Measurements from ENCODE around the gene AGBL2. TPM values are rescaled to one million over a fixed set of nuclear protein-coding genes. Genes with fewer than 3 reads are reported as not detected.
"Not testable (repeated sequence)": the region's sequence is repeated elsewhere in the genome, so short reads cannot be mapped to it uniquely, and the experiment has no call there.

The AGBL2 gene
- total RNA-seq, 1 experiment from 2014 or later = 0.45 TPM

DNA sequence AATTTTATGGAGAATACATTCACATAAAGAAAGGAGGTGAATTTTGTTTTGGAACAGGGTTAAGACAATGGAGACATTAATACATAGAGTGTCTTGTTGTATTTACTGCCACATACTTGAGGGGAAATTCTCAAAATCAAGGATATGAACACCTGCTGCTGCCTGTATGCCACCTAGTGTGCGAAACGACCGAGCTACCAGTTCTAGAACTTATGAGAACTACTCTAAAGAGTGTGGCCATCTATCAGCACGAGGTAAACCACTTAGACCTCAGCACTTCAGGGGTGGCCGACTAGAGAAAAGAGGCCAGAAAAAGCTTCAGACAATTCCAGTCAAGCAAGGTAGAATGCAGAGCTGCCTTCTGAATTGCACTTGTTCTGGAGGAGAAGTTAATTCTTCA, 1.5 kb upstream of the AGBL2 start:
- Histone ChIP-seq H3K36me3 (peaks cover 62% of the 10 kb centered on the region), H3K9me3 (replicated peaks) (no peaks in the 10 kb centered on the region), H3K4me3 (no peak overlapping the region), H3K4me1 (replicated peaks) (peaks cover 14% of the 10 kb centered on the region), H3K27me3 (replicated peaks) (no peaks in the 10 kb centered on the region), H3K27ac (no peak overlapping the region)
- no peak for DNase-seq (ENCODE audit: low read depth in 1 of 2, low spot score in 2 of 2)

GRCh38 chr11:47714554-47715081, 551 bp downstream of the AGBL2 start:
- no peaks in the 10 kb centered on the region for H3K27me3 ChIP-seq (replicated peaks)
- H3K36me3 ChIP-seq = peaks cover 47% of the 10 kb centered on the region
- peak overlapping the region; percentile 62 for H3K4me3 ChIP-seq
- no peak for DNase-seq (ENCODE audit: low read depth in 1 of 2, low spot score in 2 of 2)
- peak overlapping the region; percentile 57 for H3K27ac ChIP-seq
- H3K9me3 ChIP-seq (replicated peaks) = no peaks in the 10 kb centered on the region
- peaks cover 14% of the 10 kb centered on the region for H3K4me1 ChIP-seq (replicated peaks)

DNA sequence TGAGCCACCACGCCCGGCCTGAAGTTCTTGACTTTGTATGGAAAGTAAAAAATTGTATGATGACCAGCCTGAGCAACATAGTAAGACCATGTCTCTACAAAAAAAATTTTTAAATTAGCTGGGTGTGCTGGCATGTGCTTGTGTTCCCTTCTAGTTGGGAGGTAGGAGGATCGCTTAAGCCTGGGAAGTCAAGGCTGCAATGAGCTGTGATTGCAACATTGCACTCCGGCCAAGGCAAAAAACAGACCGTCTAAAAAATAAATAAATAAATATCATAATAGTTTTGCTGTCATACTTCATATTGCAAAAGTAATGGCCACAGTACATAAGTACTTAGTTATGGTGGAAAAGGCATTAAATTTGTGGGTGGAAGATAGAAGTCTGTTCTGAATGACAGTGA, 3.4 kb downstream of the AGBL2 start:
- no peak for DNase-seq (ENCODE audit: low read depth in 1 of 2, low spot score in 2 of 2)

GRCh38 chr11:47711225-47711624, 3.9 kb downstream of the AGBL2 start:
- no peaks in the 10 kb centered on the region for H3K9me3 ChIP-seq (replicated peaks)
- H3K4me3 ChIP-seq = no peak overlapping the region
- no peak for DNase-seq (ENCODE audit: low read depth in 1 of 2, low spot score in 2 of 2)
- H3K36me3 ChIP-seq = peaks cover 13% of the 10 kb centered on the region
- H3K27me3 ChIP-seq (replicated peaks) = no peaks in the 10 kb centered on the region
- H3K4me1 ChIP-seq (replicated peaks) = peaks cover 14% of the 10 kb centered on the region
- H3K27ac ChIP-seq = no peak overlapping the region

More for the DNA sequence above, 3.4 kb downstream of the AGBL2 start:
- Histone ChIP-seq H3K9me3 (replicated peaks) (no peaks in the 10 kb centered on the region), H3K36me3 (peaks cover 19% of the 10 kb centered on the region), H3K4me3 (no peak overlapping the region), H3K27me3 (replicated peaks) (no peaks in the 10 kb centered on the region), H3K27ac (no peak overlapping the region), H3K4me1 (replicated peaks) (peaks cover 14% of the 10 kb centered on the region)

DNA sequence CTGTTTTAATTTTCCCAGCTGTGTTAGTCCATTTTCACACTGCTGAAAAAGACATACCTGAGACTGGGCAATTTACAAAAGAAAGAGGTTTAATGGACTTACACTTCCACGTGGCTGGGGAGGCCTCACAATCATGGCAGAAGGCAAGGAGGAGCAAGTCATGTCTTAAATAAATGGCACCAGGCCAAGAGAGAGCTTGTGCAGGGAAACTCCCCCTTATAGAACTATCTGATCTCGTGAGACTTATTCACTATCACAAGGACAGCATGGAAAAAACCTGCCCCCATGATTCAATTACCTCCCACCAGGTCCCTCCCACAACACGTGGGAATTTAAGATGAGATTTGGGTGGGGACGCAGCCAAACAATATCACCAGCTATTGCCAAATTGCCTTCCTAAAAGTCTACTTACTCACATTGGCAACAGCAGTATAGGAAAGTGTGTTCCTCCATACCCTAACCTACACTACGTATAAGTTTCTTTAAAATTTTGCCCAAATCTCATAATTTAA, 7.8 kb downstream of the AGBL2 start:
- H3K27ac ChIP-seq; H3K36me3 ChIP-seq; H3K4me3 ChIP-seq; H3K9me3 ChIP-seq (replicated peaks); H3K4me1 ChIP-seq (replicated peaks); DNase-seq (ENCODE audit: low read depth in 1 of 2, low spot score in 2 of 2); H3K27me3 ChIP-seq (replicated peaks): not testable (repeated sequence)

GRCh38 chr11:47705721-47706120, 9.4 kb downstream of the AGBL2 start:
- Histone ChIP-seq H3K4me3 (no peak overlapping the region), H3K9me3 (replicated peaks) (no peaks in the 10 kb centered on the region), H3K27me3 (replicated peaks) (no peaks in the 10 kb centered on the region), H3K36me3 (no peaks in the 10 kb centered on the region), H3K27ac (no peak overlapping the region), H3K4me1 (replicated peaks) (no peaks in the 10 kb centered on the region)
- DNase-seq (ENCODE audit: low read depth in 1 of 2, low spot score in 2 of 2) = no peak

- Histone ChIP-seq H3K27me3 (replicated peaks) (no peaks in the 10 kb centered on the region), H3K4me3 (no peak overlapping the region), H3K9me3 (replicated peaks) (no peaks in the 10 kb centered on the region), H3K36me3 (no peaks in the 10 kb centered on the region), H3K4me1 (replicated peaks) (no peaks in the 10 kb centered on the region), H3K27ac (no peak overlapping the region)
- DNase-seq (ENCODE audit: low read depth in 1 of 2, low spot score in 2 of 2) = no peak
Measured at GRCh38 chr11:47691979-47692378, 23.2 kb downstream of the AGBL2 start.

DNA sequence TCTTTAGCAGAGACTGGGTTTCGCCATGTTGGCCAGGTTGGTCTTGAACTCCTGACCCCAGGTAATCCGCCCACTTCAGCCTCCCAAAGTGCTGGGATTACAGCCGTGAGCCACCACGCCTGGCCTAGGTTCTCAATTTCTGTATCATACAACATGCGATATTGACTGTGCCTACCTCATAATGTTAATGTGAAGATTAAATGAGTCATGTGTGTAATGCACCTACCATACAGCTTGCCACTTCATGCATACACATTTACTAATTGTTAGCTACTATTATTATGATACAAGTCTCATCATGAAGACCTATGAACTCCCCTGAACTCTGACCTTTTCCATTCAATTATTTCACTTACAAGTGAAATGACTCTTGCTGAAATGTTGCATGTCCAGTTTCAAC, 25.7 kb downstream of the AGBL2 start:
- no peaks in the 10 kb centered on the region for H3K9me3 ChIP-seq (replicated peaks)
- no peaks in the 10 kb centered on the region for H3K4me1 ChIP-seq (replicated peaks)
- DNase-seq (ENCODE audit: low read depth in 1 of 2, low spot score in 2 of 2) = no peak
- H3K27ac ChIP-seq = no peak overlapping the region
- no peaks in the 10 kb centered on the region for H3K27me3 ChIP-seq (replicated peaks)
- H3K36me3 ChIP-seq = no peaks in the 10 kb centered on the region
- no peak overlapping the region for H3K4me3 ChIP-seq

- DNase-seq (ENCODE audit: low read depth in 1 of 2, low spot score in 2 of 2) = no peak
- Histone ChIP-seq H3K4me3 (no peak overlapping the region), H3K4me1 (replicated peaks) (no peaks in the 10 kb centered on the region), H3K27me3 (replicated peaks) (no peaks in the 10 kb centered on the region), H3K27ac (no peak overlapping the region), H3K36me3 (no peaks in the 10 kb centered on the region), H3K9me3 (replicated peaks) (no peaks in the 10 kb centered on the region)
Measured at GRCh38 chr11:47688991-47689390, 26.2 kb downstream of the AGBL2 start.

- DNase-seq (ENCODE audit: low read depth in 1 of 2, low spot score in 2 of 2) = no peak
- Histone ChIP-seq H3K9me3 (replicated peaks) (no peaks in the 10 kb centered on the region), H3K4me1 (replicated peaks) (no peaks in the 10 kb centered on the region)
Measured at GRCh38 chr11:47688111-47688510, 27.1 kb downstream of the AGBL2 start.

GRCh38 chr11:47686704-47687103, 28.5 kb downstream of the AGBL2 start:
- H3K9me3 ChIP-seq (replicated peaks) = not testable (repeated sequence)

More at GRCh38 chr11:47688111-47688510, 27.1 kb downstream of the AGBL2 start:
- Histone ChIP-seq H3K36me3 (no peaks in the 10 kb centered on the region), H3K27me3 (replicated peaks) (no peaks in the 10 kb centered on the region), H3K4me3 (no peak overlapping the region), H3K27ac (no peak overlapping the region)

GRCh38 chr11:47686151-47686550, 29.0 kb downstream of the AGBL2 start:
- DNase-seq (ENCODE audit: low read depth in 1 of 2, low spot score in 2 of 2) = no peak
- H3K27ac ChIP-seq = no peak overlapping the region
- H3K36me3 ChIP-seq = no peaks in the 10 kb centered on the region
- H3K27me3 ChIP-seq (replicated peaks) = no peaks in the 10 kb centered on the region
- no peaks in the 10 kb centered on the region for H3K4me1 ChIP-seq (replicated peaks)
- no peaks in the 10 kb centered on the region for H3K9me3 ChIP-seq (replicated peaks)
- H3K4me3 ChIP-seq = no peak overlapping the region

More at GRCh38 chr11:47686704-47687103, 28.5 kb downstream of the AGBL2 start:
- H3K4me3 ChIP-seq; H3K4me1 ChIP-seq (replicated peaks); DNase-seq (ENCODE audit: low read depth in 1 of 2, low spot score in 2 of 2); H3K27ac ChIP-seq; H3K27me3 ChIP-seq (replicated peaks); H3K36me3 ChIP-seq: not testable (repeated sequence)

GRCh38 chr11:47675851-47676250, 39.3 kb downstream of the AGBL2 start:
- H3K4me3 ChIP-seq = no peak overlapping the region
- no peaks in the 10 kb centered on the region for H3K27me3 ChIP-seq (replicated peaks)
- no peaks in the 10 kb centered on the region for H3K36me3 ChIP-seq
- H3K27ac ChIP-seq = no peak overlapping the region
- no peak for DNase-seq (ENCODE audit: low read depth in 1 of 2, low spot score in 2 of 2)
- no peaks in the 10 kb centered on the region for H3K4me1 ChIP-seq (replicated peaks)
- H3K9me3 ChIP-seq (replicated peaks) = no peaks in the 10 kb centered on the region

DNA sequence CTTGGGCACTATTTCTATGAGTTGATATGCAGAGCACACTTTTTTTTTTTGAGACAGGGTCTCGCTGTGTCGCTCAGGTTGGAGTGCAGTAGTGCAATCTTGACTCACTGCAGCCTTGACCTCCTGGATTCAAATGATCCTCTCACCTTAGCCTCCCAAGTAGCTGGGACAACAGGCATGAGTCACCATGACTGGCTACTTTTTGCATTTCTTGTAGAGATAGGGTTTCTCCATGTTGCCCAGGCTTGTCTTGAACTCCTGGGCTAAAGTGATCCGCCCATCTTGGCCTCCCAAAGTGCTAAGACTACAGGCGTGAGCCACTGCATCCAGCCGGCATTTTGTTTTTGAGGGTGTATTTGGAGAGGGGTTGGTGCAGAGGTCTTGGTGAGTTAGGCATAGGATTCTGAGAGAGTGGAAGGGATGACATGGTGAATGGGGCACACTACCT, 42.9 kb downstream of the AGBL2 start:
- no peak for DNase-seq (ENCODE audit: low read depth in 1 of 2, low spot score in 2 of 2)
- Histone ChIP-seq H3K27ac (no peak overlapping the region), H3K4me1 (replicated peaks) (no peaks in the 10 kb centered on the region), H3K27me3 (replicated peaks) (no peaks in the 10 kb centered on the region), H3K9me3 (replicated peaks) (no peaks in the 10 kb centered on the region), H3K4me3 (no peak overlapping the region), H3K36me3 (no peaks in the 10 kb centered on the region)

DNA sequence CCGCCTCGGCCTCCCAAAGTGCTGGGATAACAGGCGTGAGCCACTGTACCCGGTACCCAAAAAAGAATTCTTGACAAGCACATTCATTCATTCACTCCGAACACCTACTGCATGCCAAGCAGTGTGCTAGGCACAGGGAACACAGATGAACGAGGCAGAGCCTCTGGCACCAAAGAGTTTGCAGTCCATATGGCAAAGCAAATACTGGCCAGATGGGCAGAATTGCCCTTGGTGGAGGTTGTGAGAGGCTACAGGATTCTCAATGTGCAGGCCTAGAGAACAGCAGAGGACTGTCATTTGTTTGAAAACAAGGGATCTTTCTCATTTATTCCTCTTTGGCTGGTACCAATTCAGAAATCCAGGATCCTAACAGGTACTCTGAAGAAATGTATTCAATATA, 45.3 kb downstream of the AGBL2 start:
- Histone ChIP-seq H3K27ac (no peak overlapping the region), H3K36me3 (no peaks in the 10 kb centered on the region), H3K4me1 (replicated peaks) (0 out of 2 replicates have a peak, but pooled peaks cover 3% of the 10 kb centered on the region), H3K27me3 (replicated peaks) (no peaks in the 10 kb centered on the region), H3K9me3 (replicated peaks) (no peaks in the 10 kb centered on the region), H3K4me3 (no peak overlapping the region)
- DNase-seq (ENCODE audit: low read depth in 1 of 2, low spot score in 2 of 2) = no peak
